Caki2 (cell line): ENCODE results near the gene ANGPT4. TPM values are rescaled to one million over a fixed set of nuclear protein-coding genes. Genes with fewer than 3 reads are reported as not detected.

ENCODE experiments used
- DNase-seq: peaks from one replicate; pipeline ENCODE4 v3.0.0-alpha.2; 2015; ENCODE audit warnings: low read depth
- in situ Hi-C: cut with HindIII; loops from 2 replicates; pipeline ENCODE4 v1.10.0; 2016; ENCODE audit warnings: low sequenced_read_pairs, low pct_unique_long_range_greater_than_20kb, mixed read lengths
- total RNA-seq: library from RNA; depleted of rRNA; stranded (reverse); fragments of >200 nt; shearing (Covaris generic); gene quantifications from 2 replicates; pipeline ENCODE4 v1.2.3, GENCODE V29; 2014; ENCODE audit warnings: low replicate concordance; rRNA removed

Gene ANGPT4
- total RNA-seq, result 0.09 TPM in 1 of 2 replicates, not detected in the other

DNA sequence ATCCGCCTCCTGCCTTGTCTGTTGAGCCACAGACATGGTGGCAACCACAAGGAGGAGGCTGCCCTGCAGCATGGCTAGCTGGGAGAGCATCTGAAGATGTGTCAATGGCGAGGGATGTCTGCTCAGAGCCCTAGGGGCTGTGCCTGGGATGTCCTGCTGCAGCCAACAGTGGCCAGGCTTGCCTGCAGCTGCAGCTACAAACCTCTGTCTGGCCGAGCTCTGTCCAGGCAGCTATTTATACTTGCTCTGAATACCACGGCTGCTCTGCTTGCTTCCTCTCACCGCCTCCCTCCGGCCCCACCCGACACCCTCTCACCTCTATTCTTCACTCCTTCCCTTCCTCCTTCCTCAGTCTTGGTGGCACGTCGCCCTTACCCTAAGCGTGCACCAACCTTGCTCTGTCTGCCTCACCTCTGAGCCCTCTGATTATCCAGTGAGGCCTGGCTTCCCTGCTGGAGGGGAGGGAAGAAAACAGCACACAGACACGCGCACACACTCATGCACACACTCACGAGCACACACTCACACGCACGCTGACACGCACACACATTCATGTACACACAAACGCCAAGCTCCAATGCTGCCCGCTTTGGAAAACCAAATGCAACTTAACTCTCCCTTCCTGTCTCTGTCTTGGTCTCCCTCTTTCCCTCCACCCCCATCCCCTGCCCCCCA lies at the start of gene ANGPT4:
Gene ANGPT4 (minus strand): TSS at position 210 of the 675 bp plus-strand sequence. CDS start 120 bp downstream, at position 90.
- in situ Hi-C loops, result no loop called here
- DNase-seq, result no peak

DNA sequence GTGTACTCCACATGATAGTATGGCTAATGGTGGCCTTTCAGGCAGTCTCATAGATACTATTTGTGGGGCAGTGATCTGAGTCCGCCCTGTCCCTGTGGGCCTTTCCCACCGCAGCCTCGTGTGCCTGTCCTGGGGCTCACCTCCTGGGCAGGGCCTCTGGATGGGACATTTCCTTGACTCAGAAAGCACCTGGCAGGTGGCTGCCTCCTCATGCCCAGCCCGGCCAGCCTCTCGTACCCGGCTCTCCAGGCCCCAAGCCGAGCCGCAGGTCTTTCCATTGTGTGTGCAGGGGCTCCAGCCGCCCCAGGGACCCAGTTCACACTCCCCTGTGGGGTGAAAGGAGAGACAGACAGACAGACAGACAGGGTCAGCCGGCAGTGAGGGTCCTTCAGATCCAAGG lies 47.7 kb upstream of the ANGPT4 start:
- DNase-seq, result no peak
- in situ Hi-C loops, result no loop called here

GRCh38 chr20:962683-963082 lies 46.5 kb upstream of the ANGPT4 start:
- in situ Hi-C loops, result no loop called here
- no peak for DNase-seq

GRCh38 chr20:962223-962622 lies 46.1 kb upstream of the ANGPT4 start:
- in situ Hi-C loops, result no loop called here

DNA sequence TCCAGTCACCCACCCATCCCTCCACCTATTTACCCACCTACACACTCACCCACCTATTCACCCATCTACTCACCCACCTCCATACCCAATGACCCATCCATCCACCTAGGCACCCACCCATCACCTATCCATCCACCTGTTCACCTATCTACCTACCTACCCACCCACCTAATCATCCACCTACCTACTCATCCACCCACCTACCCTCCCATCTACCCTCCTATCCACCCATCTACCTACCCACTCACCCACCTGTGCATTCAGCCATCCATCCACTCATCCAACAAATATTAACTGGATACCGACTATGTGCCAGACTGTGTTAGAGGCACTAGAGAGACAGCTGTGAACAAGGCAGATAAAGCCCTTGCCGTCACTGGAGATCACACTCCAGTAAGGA lies 45.6 kb upstream of the ANGPT4 start:
- no peak for DNase-seq
- in situ Hi-C loops, result no loop called here

More at GRCh38 chr20:962223-962622, 46.1 kb upstream of the ANGPT4 start:
- DNase-seq, result no peak

DNA sequence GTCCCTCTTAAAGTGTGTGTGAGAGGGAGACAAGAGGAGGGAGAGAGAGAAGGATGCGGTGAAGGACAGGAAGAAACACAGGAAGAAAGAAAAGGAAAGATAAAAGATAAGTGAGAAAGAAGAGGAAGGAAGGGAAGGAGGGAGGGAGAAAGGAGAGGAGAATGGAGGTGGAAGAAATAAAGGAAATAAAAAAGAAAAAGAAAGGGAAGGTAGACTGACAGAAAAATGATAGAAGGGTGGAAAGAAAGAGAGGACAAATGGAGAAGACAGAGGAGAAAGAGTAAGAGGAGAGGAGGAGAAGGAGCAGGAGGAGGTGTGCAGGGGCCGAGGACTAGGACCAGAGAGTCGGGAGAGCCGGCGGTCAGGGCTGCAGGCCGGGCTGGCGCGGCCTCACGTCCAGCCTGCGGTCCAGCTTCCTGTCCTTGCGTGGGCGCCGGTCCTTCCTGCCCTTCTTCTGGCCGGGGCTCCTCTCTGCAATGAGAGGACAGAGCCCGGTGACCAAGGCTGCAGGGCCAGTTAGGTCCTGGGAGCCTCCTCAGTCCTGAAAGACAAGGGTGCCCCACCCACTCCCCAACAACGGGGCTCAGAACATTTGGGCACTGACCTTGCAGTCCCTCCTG lies 44.0 kb upstream of the ANGPT4 start:
- DNase-seq, result no peak
- in situ Hi-C loops, result no loop called here

- in situ Hi-C loops, result no loop called here
- DNase-seq, result no peak
Observed at GRCh38 chr20:958936-959815, 43.0 kb upstream of the ANGPT4 start.

DNA sequence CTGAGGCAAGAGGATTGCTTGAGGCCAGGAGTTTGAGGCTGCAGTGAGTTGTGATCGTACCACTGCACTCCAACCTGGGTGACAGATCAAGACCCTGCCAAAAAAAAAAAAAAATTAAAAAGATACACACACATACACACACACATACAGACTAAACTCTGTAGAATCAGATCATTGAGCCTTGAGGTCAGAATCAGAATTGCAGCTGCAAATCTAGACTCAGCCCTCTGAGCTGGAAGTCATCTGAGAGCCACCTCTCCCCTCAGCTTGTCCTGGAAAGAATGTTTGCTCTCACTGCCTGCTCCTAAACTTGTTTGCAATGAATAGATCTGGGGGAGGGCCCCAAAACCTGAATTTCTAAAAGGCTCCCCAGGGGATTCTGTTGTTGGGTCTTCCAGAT lies 41.4 kb upstream of the ANGPT4 start:
- in situ Hi-C loops, result no loop called here

GRCh38 chr20:956330-956951 lies 40.3 kb upstream of the ANGPT4 start:
- in situ Hi-C loops, result no loop called here
- peak; percentile 60 for DNase-seq

More for the DNA sequence above, 41.4 kb upstream of the ANGPT4 start:
- no peak for DNase-seq

- DNase-seq, result no peak
- in situ Hi-C loops, result no loop called here
Observed at GRCh38 chr20:955656-956055, 39.5 kb upstream of the ANGPT4 start.

- in situ Hi-C loops, result no loop called here
- no peak for DNase-seq
Observed at GRCh38 chr20:955111-955510, 39.0 kb upstream of the ANGPT4 start.

- DNase-seq, result peak; percentile 6
- in situ Hi-C loops, result no loop called here
Observed at GRCh38 chr20:953742-954141, 37.6 kb upstream of the ANGPT4 start.

DNA sequence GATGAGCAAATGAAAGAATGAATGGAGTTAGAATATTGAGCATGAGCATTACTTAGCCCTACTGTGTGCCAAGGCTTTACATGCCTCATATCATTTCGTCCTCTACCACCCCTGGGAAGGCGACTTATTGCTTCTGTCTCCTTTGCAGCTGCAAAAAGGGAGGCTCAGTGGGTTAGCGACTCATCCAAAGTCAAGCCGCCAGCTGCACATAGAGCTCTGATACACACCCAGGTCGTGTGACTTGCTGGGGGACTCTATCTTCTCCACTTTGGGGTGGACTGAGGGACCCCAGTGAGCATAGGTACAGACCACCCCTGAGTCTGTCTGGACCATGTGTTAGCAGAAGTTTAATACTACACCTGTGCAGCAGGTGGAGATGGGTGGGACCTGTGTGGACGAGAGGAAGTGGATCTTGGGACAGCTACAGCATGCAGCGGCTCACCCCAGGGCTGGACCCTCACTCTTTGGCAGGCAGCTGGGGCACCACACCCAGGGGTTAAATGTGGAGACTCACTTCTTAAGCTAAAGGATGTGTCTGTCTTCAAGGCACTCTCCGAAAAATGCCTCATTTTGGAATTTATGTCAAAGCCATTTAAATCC lies 36.2 kb upstream of the ANGPT4 start:
- in situ Hi-C loops, result no loop called here
- DNase-seq, result no peak

- DNase-seq, result no peak
- in situ Hi-C loops, result no loop called here
Observed at GRCh38 chr20:951384-952169, 35.4 kb upstream of the ANGPT4 start.

- no peak for DNase-seq
Observed at GRCh38 chr20:949717-950116, 33.6 kb upstream of the ANGPT4 start.

DNA sequence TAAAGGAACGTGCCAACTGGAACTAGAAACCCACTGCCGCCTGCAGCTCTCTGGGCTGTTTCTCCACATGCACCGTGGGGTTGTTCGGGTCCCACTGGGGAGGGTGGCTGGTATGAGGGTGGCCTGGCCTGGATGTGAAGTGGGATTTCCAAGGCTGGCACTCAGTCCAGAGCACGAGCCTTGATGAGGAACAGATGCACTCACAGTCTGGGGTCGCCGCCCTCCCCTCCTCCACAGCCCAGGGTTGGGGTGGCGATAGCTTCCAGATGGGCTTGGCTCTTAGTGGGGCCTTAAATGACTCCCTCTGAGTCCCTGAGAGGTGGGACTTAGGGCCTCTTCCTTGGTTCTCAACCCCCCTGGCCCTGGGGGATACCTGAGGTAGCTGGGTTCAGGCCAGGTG lies 30.7 kb upstream of the ANGPT4 start:
- no peak for DNase-seq
- in situ Hi-C loops, result no loop called here

More at GRCh38 chr20:949717-950116, 33.6 kb upstream of the ANGPT4 start:
- in situ Hi-C loops, result no loop called here

DNA sequence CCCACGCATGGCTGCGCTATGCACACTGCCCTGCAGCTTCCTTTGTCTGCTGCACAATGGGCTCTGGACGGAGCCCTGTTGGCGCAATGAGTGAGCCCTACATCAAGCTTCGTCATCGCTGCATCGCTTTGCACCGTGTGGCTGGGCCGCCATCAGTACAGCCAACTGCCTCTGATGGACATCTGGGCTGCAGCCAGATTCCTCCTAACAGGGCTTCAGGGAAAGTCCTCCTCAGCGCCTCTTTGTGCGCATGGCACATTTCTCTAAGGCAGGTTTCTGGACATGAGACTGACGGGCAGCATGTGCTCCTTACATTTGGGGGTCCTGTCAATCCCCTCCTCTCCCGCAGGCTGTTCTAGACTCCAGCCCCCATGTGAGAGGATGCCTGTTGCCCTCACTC lies 29.7 kb upstream of the ANGPT4 start:
- DNase-seq, result no peak

More for the DNA sequence above, 29.7 kb upstream of the ANGPT4 start:
- in situ Hi-C loops, result no loop called here
